ENCODE measurements around the gene MUC12.
"Not testable (repeated sequence)": the region's sequence is repeated elsewhere in the genome, so short reads cannot be mapped to it uniquely, and the experiment has no call there.

MUC12 gene, protein sequence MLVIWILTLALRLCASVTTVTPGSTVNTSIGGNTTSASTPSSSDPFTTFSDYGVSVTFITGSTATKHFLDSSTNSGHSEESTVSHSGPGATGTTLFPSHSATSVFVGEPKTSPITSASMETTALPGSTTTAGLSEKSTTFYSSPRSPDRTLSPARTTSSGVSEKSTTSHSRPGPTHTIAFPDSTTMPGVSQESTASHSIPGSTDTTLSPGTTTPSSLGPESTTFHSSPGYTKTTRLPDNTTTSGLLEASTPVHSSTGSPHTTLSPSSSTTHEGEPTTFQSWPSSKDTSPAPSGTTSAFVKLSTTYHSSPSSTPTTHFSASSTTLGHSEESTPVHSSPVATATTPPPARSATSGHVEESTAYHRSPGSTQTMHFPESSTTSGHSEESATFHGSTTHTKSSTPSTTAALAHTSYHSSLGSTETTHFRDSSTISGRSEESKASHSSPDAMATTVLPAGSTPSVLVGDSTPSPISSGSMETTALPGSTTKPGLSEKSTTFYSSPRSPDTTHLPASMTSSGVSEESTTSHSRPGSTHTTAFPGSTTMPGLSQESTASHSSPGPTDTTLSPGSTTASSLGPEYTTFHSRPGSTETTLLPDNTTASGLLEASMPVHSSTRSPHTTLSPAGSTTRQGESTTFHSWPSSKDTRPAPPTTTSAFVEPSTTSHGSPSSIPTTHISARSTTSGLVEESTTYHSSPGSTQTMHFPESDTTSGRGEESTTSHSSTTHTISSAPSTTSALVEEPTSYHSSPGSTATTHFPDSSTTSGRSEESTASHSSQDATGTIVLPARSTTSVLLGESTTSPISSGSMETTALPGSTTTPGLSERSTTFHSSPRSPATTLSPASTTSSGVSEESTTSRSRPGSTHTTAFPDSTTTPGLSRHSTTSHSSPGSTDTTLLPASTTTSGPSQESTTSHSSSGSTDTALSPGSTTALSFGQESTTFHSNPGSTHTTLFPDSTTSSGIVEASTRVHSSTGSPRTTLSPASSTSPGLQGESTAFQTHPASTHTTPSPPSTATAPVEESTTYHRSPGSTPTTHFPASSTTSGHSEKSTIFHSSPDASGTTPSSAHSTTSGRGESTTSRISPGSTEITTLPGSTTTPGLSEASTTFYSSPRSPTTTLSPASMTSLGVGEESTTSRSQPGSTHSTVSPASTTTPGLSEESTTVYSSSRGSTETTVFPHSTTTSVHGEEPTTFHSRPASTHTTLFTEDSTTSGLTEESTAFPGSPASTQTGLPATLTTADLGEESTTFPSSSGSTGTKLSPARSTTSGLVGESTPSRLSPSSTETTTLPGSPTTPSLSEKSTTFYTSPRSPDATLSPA (N-terminal part only)

DNA sequence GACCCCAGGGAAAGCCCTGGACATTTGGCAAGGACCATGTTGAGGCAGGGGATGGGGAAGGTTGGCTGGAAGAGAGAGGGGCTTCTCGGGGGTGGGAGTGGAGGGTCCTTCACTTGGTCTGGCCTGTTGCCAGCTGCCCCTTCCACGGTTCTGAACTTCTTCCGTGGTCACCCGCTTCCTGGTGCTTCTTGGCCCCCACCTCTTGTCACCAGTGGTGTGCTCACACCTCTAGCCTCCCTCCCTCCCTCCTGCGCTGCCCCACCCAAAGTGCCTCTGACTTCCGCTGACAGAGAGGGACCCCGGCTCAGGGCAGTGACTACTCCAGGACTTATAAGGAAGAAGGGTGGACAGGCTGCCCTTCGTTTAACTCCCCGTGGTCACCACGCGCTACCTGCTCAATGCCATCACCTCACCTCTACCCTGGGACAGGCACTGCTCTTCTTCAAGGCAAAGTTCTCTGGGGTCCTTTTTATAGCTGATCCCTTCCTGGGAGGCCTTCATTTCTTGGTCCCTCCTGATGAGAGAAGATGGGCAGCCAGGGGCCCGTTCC is at the start of gene MUC12:
Gene MUC12 (plus strand): TSS at position 500 of the 550 bp plus-strand sequence. CDS start 58 bp downstream, outside the sequence.
- no peak within 1 kb of the TSS for H3K4me3 ChIP-seq
- H3K27ac ChIP-seq: no peak within 1 kb of the TSS

DNA sequence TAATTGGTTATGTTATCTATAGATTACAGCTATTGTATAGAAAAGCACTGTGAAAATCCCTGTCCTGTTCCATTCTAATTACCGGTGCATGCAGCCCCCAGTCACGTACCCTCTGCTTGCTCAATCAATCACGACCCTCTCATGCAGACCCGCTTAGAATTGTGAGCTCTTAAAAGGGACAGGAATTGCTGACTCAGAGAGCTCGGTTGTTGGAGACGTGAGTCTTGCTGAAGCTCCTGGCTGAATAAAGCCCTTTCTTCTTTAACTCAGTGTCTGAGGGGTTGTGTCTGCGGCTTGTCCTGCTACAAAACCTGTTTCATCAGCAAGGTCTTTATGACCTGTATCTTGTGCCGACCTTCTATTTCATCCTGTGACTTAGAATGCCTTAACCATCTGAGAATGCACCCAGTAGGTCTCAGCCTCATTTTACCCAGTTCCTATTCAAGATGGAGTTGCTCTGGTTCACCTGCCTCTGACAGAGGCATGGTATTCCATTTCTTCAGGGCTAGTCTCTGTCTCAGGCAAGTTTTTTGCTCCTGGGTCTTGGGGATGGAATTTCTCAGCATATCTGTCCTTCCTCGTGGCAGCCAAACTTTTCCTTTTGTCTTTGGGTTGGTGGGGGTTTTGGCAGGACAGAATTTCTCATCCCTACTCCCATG is 49.5 kb upstream of the MUC12 start:
- H3K4me3 ChIP-seq, H3K27ac ChIP-seq: not testable (repeated sequence)

DNA sequence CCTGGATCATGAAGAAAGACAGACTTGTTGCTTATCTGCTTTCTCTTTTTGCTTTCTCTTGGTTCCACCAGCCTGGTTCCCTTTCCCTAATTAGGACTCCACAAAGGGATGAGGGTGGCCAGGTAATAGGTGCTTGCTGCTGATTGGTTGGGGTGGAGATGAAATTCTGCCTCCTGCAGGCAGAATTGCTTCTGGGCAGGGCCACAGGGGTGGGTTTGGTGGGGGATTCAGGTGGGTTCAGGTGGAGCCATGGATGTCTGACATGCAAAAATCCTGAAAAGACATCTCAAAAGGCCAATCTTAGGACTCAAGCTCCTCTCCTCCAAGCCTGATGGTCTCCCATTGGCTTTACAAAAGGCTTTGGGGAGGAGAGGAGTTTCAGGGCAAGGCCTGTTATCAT is 48.3 kb upstream of the MUC12 start:
- H3K4me3 ChIP-seq: no peak overlapping the region
- H3K27ac ChIP-seq: no peak overlapping the region

DNA sequence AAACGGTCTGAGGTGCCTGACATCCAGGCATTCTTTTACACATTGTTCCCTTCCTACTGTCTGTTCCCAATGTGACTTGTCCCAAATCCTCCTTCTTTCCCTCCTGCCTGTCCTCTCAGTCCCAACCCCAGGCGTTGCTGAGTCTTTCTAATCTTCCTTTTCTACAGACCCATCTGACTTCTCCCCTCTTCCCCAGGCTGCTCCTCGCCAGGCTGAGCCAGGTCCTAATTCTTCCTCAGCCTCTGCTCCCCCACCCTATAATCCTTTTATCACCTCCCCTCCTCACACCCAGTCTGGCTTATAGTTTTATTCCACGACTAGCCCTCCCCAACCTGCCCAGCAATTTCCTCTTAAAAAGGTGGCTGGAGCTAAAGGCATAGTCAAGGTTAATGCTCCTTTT is 45.7 kb upstream of the MUC12 start:
- not testable (repeated sequence) for H3K4me3 ChIP-seq, H3K27ac ChIP-seq

DNA sequence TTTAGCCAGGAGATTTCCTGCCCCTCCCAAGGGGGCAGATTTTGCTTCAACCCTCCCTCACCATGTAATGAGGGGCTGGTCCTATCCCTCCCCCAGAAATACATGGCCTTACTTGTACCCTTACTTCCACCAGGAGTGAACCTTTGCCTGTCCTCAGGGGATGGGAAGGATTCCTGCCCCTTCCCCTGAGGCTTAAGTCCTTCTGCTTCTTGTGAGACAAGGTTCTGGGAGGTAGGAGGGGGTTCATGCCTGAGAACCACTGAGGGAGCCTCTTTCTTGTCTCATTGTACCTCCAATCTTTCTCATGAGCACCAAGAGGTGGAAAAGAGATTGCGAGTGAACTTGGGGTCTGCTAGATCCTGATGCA is 39.6 kb upstream of the MUC12 start:
- no peak overlapping the region for H3K4me3 ChIP-seq
- no peak overlapping the region for H3K27ac ChIP-seq

DNA sequence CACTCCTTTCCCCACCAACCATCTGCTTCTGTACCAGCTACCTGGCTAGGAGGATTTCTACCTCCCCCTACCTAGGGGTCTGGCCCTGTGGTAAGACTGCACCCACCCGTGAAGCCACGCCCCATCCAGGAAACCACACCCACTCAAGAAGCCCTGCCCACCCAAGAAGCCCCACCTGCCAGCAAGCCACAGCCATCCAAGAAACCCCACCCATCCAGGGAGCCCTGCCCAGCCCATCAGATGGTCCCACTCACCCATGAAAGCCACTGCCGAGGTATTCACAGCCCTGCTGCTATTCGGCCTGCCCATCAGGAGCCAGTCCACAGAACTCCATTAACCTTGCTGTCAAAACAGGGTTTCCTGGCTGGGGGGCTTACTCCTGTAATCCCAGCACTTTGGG is 35.6 kb upstream of the MUC12 start:
- Histone ChIP-seq H3K4me3 (no peak overlapping the region), H3K27ac (no peak overlapping the region)

DNA sequence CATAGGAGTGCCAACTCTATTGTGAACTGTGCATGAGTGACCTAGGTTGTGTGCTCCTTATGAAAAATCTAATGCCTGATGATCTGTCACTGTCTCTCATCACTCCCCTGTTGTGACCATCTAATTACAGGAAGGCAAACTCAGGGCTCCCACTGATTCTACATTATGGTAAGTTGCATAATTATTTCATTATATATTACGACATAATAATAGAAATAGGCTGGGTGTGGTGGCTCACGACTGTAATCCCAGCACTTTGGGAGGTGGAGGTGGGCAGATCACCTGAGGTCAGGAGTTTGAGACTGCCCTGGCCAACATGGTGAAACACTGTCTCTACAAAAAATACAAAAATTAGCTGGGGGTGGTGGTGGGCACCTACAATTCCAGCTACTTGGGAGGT is 34.0 kb upstream of the MUC12 start:
- H3K27ac ChIP-seq, H3K4me3 ChIP-seq: not testable (repeated sequence)

DNA sequence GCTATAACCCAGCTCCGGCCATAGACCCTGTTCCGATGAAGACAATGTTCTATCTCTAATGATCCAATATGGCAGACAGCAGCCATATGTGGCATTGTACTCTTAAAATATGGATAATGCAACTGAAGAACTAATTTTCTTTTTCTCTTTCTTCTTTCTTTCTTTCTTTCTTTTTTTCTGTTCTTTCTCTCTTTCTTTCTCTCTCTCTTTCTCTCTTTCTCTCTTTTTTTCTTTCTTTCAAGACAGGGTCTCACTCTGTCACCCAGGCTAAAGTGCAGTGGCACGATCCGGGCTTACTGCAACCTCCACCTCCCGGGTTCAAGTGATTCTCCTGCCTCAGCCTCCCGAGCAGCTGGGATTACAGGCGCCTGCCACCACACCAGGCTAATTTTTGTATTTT is 33.2 kb upstream of the MUC12 start:
- not testable (repeated sequence) for H3K4me3 ChIP-seq, H3K27ac ChIP-seq

DNA sequence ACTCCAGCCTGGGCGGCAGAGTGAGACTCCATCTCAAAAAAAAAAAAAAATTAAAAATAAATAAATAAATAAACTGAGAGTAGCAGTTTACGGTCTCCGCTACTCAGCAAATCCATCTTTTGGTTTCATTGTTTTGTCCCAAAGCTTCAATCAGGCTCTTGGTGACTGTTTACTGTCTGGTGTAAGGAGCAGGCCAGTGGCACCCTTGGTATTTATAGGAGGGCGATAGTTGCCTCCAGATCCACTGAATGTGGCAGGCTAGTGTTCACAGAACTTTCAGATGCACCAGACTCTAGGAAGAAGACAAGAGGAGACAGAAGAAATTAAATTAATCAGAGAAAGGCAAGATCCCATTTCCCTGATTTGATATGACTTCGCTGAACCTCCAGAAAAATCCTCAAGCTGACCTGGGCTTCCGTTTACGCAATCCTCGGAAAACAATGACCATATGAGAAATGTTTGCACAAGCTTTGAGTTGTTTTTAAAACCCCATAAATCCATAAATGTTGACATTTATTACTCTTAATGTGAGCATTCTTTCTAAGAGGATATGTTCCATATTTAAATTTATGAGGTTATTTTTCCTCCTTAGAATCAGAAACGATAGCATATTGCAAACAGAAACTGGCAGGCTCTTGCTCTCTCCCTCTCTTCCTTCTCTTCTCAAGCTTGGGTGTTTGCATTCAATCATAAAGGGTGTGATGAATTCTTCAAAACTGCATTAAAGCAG is 27.2 kb upstream of the MUC12 start:
- Histone ChIP-seq H3K4me3 (no peak overlapping the region), H3K27ac (no peak overlapping the region)

DNA sequence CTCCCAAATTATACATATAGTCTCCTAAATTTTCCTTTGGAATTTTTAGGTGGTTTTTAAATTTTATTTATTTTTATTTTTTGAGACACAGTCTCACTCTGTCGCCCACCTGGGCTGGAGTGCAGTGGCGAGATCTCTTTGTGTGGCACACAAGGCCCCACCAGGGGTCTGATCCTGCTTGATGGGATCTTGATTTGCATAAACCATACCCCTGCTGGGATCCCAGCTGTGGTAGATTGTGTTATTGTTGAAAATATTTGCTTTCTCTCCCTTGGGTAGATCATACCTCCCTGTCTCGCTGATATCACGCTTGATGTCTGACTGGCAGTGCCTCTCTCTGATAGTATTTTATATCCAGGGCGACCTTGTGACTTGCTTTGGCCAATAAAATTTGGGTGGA is 25.7 kb upstream of the MUC12 start:
- no peak overlapping the region for H3K4me3 ChIP-seq
- no peak overlapping the region for H3K27ac ChIP-seq

DNA sequence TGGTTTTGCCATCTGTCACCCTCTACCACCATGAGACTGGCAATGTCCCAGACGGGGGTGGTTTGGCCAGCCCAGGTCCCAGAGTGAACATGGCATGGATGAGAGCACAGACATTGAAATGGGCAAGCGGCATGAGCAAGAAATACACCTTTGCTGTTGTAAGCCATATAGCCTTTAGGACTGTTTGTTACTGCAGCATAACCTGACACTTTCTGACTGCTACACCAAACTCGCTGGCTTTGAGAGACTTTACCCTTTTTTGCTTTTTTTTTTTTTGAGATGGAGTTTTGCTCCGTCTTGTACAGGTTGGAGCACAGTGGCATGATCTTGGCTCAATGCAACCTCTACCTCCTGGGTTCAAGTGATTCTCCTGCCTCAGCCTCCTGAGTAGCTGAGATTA is 25.2 kb upstream of the MUC12 start:
- Histone ChIP-seq H3K4me3 (no peak overlapping the region), H3K27ac (no peak overlapping the region)

DNA sequence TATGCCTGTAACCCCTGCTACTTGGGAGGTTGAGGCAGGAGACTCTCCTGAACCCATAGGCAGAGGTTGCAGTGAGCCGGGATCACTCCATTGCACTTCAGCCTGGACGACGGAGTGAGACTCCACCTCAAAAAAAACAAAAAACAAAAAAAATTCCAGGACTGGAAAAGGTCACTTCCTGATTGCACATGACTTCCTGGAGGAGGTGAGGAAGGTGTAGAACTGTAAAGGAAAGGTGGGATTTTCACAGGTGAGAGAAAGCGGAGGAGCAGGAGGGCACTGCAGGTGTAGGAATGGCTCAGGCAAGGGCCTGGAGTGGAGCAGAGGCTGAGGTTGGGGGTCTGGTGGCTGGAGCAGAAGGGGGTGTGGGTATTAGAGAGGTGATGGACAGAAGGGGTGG is 23.3 kb upstream of the MUC12 start:
- H3K4me3 ChIP-seq: no peak overlapping the region

DNA sequence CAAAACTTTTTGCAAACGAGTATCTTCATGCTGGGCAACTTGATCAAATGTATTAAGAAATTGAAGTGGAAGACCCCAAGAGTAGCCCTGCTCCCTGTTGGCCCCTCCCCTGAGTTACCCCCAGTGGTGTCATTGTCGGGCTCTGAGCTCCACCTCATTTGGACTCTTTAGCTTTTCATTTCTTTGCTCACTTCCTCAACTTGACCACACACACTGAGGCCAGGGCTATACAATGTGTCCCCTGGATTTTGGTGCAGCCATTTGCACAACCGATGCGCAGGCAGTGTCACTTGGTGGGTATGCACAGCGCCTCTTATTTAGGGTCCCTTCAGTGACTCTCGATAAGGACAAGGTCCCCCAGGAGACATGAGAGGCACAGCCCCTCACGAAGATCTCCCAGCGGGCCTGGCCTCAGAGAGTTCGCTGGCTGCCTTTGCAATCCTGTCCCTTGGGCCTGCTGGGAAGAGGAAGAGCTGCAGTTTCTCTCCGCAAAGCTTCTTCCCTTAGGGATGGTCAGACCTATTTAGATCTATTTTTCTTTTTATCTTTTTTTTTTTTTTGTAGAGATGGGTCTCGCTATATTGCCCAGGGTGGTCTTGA is 22.5 kb upstream of the MUC12 start:
- H3K4me3 ChIP-seq: no peak overlapping the region
- no peak overlapping the region for H3K27ac ChIP-seq

More for the DNA sequence above, 23.3 kb upstream of the MUC12 start:
- no peak overlapping the region for H3K27ac ChIP-seq

DNA sequence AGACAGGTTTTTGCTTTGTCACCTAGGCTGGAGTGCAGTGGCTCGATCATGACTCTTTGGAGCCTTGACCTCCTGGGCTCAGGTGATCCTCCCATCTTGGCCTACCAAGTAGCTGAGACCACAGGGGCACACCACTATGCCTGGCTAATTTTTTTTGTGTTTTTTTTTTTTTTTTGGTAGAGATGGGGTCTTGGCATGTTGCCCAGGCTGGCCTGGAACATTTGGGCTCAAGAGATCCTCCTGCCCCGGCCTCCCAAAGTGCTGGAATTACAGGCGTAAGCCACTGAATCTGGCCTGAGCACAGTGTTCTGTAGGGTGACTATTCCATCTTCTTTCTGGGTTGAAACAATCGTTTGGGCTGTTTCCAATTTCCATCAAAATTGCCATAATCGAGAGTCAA is 21.6 kb upstream of the MUC12 start:
- H3K4me3 ChIP-seq: no peak overlapping the region

DNA sequence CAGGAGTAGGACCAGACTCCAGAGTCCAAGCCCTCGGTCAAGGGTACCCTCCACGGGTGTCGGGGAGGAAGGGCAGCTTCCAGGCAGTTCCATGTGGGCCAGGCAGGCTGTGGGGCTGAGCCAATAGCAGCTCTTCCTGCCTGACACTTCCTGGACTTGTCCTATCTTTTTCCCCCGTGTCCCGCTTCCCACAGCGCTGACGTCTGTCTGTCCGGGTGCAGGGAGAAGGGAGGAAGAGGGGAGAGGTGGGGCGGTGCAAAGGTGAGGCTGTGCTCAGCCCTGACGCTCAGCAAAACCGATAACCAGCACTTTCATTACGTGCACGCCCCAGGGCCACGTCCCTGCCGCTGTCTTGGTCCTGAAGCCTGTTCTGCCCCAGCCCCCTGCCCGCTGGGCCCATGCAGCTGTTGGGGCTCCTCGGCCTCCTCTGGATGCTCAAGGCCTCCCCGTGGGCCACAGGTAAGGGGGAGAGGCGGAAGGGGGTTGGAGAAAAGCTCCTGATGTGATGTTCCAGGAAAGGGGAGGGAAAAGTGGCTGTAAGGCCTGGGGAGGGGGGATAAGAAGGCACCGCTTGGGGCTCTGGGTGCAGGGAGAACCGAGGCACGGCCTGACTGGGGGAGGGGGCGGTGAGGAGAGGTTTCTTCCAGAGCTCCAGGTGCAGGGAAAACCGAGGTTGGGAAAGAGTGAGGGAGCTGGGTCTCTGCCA is 20.0 kb upstream of the MUC12 start, which contains the start of gene MUC3A:
Gene MUC3A (plus strand): TSS at position 308 of the 706 bp plus-strand sequence. CDS start 91 bp downstream, at position 399.
- no peak within 1 kb of the TSS for H3K27ac ChIP-seq

More for the DNA sequence above, 21.6 kb upstream of the MUC12 start:
- no peak overlapping the region for H3K27ac ChIP-seq

DNA sequence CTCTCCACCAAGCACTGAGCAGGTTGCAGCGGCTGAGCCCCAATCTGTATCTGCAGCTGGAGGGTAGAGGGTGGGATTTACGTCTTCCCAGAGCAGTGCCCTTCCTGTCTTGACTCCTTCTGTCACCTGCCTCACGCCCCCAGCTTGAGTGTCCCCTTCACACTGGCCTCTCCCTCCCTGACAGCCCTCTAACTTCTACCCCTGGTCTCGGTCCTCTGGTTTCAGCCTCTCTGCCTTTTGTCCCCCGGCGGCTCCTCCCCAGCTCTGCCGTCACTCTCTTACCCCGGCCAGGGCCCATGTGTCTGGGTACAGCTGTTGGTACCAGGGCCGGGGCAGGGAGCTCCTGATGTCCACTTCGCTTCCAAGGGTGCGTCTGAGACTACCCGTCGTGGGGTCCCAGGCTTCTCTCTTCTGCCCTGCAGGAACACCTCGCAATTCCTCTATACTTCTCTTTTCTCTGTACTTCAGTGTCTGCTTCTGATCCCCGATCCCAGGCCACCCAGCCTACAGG is 19.4 kb upstream of the MUC12 start:
- no peak overlapping the region for H3K4me3 ChIP-seq
- H3K27ac ChIP-seq: no peak overlapping the region

More for the DNA sequence above, 20.0 kb upstream of the MUC12 start, which contains the start of gene MUC3A:
- H3K4me3 ChIP-seq: no peak within 1 kb of the TSS

DNA sequence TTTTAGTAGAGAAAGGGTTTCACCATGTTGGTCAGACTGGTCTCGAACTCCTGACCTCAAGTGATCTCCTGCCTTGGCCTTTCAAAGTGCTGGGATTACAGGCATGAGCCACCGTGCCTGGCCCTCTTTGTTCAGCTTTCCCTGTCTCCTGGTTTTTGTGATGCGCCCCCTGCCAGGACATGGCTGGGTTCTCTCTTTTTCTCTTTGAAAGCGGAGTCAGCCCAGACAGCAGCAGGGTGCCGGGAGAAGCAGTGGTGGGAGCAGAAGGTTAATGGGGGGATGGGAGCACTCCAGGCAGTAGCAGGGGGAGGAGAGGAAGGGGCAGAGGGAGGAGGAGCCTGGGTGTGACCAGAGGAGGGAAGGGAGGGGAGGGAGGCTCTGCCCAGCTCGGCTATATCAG is 18.2 kb upstream of the MUC12 start:
- Histone ChIP-seq H3K27ac (no peak overlapping the region), H3K4me3 (no peak overlapping the region)

Data from skin epidermis (tissue), 12 donors.